ENCODE results near the gene UBLCP1. TPM values are rescaled to one million over a fixed set of nuclear protein-coding genes. Genes with fewer than 3 reads are reported as not detected.
"Not testable (repeated sequence)": the region's sequence is repeated elsewhere in the genome, so short reads cannot be mapped to it uniquely, and the experiment has no call there.

Gene UBLCP1
- polyA plus RNA-seq, 1 donor from 2014 or later, result 42.5 TPM

DNA sequence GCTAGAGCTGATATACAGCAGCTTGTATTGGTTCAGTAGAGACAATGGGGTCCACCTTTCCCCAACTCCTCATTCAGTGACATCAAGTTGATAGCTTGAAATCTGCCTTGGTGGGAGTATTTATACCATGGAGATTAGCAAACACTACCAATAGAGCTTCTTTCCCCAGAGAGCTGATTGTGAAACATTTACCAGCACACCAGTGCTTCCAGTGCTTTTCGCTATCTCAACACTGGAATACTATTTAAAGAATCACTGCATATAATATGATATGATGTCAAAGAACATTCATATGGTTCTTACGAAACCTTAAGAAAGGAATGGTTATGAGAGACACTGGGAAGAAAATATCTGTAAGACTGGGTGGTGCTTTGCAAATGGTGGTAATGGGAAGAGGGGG is 31.9 kb upstream of the UBLCP1 start:
- Histone ChIP-seq H3F3A (ENCODE audit: insufficient read depth, low read length, poor library complexity, severe bottlenecking) (no peaks in the 10 kb centered on the region), H3K4me2 (ENCODE audit: low read length) (no peak overlapping the region), H3K27me3 (ENCODE audit: insufficient read depth, low read depth, low read length) (no peaks in the 10 kb centered on the region), H3K9me3 (ENCODE audit: low read length) (no peaks in the 10 kb centered on the region), H3K9me2 (ENCODE audit: insufficient read depth, low read length) (no peaks in the 10 kb centered on the region), H3K36me3 (ENCODE audit: insufficient read depth, low read length) (no peaks in the 10 kb centered on the region), H3K79me2 (replicated peaks; ENCODE audit: insufficient read depth, low read length) (no peaks in the 10 kb centered on the region), H2AFZ (ENCODE audit: low read depth, low read length) (no peak overlapping the region), H3K27ac (ENCODE audit: low read length) (no peak overlapping the region), H4K20me1 (ENCODE audit: insufficient read depth) (no peaks in the 10 kb centered on the region), H3K9ac (ENCODE audit: low read length) (no peak overlapping the region), H3K4me3 (ENCODE audit: low read length) (no peak overlapping the region)
- TF ChIP-seq SMC3 (conservative IDR thresholded peaks at IDR 0.05; ENCODE audit: poor library complexity) (no peak), TAF1 (IDR thresholded peaks at IDR 0.05; ENCODE audit: low read depth) (no peak), REST (IDR thresholded peaks at IDR 0.05; ENCODE audit: borderline replicate concordance) (no peak), EZH2 (IDR thresholded peaks at IDR 0.05; ENCODE audit: borderline replicate concordance, insufficient read depth, low read length, poor library complexity, severe bottlenecking) (no peak), POLR2AphosphoS5 (IDR thresholded peaks at IDR 0.05) (no peak), EP300 (conservative IDR thresholded peaks at IDR 0.05; ENCODE audit: poor library complexity, severe bottlenecking) (no peak), MXI1 (conservative IDR thresholded peaks at IDR 0.05; ENCODE audit: poor library complexity, severe bottlenecking) (no peak), RAD21 (conservative IDR thresholded peaks at IDR 0.05) (no peak)
- TF ChIP-seq, protein P1, sequence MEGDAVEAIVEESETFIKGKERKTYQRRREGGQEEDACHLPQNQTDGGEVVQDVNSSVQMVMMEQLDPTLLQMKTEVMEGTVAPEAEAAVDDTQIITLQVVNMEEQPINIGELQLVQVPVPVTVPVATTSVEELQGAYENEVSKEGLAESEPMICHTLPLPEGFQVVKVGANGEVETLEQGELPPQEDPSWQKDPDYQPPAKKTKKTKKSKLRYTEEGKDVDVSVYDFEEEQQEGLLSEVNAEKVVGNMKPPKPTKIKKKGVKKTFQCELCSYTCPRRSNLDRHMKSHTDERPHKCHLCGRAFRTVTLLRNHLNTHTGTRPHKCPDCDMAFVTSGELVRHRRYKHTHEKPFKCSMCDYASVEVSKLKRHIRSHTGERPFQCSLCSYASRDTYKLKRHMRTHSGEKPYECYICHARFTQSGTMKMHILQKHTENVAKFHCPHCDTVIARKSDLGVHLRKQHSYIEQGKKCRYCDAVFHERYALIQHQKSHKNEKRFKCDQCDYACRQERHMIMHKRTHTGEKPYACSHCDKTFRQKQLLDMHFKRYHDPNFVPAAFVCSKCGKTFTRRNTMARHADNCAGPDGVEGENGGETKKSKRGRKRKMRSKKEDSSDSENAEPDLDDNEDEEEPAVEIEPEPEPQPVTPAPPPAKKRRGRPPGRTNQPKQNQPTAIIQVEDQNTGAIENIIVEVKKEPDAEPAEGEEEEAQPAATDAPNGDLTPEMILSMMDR (IDR thresholded peaks at IDR 0.05; ENCODE audit: poor library complexity, severe bottlenecking), result no peak

DNA sequence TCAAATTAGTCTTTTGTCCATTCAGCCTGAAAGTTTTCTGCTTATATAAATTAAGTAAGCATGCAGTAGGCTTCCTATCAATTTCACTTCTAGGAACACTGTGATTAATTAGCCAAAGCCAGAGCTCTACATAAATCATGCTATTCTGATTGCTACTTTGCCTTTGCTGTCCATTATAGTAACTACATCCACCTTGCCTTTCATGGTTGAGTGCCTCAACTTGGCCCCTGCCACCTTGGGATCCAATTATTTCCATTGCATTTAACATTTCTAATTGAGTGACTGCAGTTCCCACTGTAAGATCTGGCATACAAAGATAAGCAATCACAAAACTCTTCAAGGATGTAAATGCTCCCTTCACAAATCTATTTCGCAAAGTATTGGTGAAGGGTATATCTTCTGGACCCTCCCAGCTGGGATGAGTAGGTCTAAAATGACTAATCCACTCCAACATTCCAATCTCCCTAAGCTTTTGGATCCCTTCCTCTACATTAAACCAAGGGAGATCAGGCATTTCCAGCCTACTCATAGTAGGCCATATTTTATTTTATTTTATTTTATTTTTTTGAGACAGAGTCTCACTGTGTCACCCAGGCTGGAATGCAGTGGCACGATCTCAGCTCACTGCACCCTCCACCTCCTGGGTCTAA is 27.1 kb upstream of the UBLCP1 start:
- not testable (repeated sequence) for H3K4me3 ChIP-seq (ENCODE audit: low read length); H3K36me3 ChIP-seq (ENCODE audit: insufficient read depth, low read length); H3K9ac ChIP-seq (ENCODE audit: low read length); H3K9me2 ChIP-seq (ENCODE audit: insufficient read depth, low read length); H3K27ac ChIP-seq (ENCODE audit: low read length); H3K27me3 ChIP-seq (ENCODE audit: insufficient read depth, low read depth, low read length); H3K9me3 ChIP-seq (ENCODE audit: low read length); H3K4me2 ChIP-seq (ENCODE audit: low read length); H3K79me2 ChIP-seq (replicated peaks; ENCODE audit: insufficient read depth, low read length); H3F3A ChIP-seq (ENCODE audit: insufficient read depth, low read length, poor library complexity, severe bottlenecking); H4K20me1 ChIP-seq (ENCODE audit: insufficient read depth); H2AFZ ChIP-seq (ENCODE audit: low read depth, low read length)
